ENCODE results near the gene LRMDA. TPM values are rescaled to one million over a fixed set of nuclear protein-coding genes. Genes with fewer than 3 reads are reported as not detected.
A peak's percentile ranks its signal among the peaks of the same experiment; 100 is the strongest.

The LRMDA gene
- total RNA-seq, 4 donors from 2014 or later: 1.5 to 15.7 (median 4.6) TPM

GRCh38 chr10:75967491-75967890 lies 536.1 kb downstream of the LRMDA start:
- no peaks in the 10 kb centered on the region for H3K36me3 ChIP-seq
- no peak for TF ChIP-seq POLR2A (IDR thresholded peaks at IDR 0.05)
- no peak for TF ChIP-seq CTCF (IDR thresholded peaks at IDR 0.05)
- no peaks in the 10 kb centered on the region for H3K27me3 ChIP-seq
- H3K4me1 ChIP-seq: peaks cover 0 to 4% of the 10 kb centered on the region in 2 donors
- H3K9me3 ChIP-seq: no peaks in the 10 kb centered on the region
- intact Hi-C loops (cut with DNase I; ENCODE audit: low total_unique reads): no loop called here
- no peak overlapping the region for H3K4me3 ChIP-seq
- DNase-seq: no peak
- no peak overlapping the region for H3K27ac ChIP-seq

GRCh38 chr10:75969031-75969430 lies 537.6 kb downstream of the LRMDA start:
- DNase-seq: no peak
- Histone ChIP-seq H3K4me1 (peaks cover 0 to 7% of the 10 kb centered on the region in 2 donors), H3K9me3 (no peaks in the 10 kb centered on the region), H3K27me3 (no peaks in the 10 kb centered on the region), H3K4me3 (no peak overlapping the region), H3K27ac (no peak overlapping the region), H3K36me3 (no peaks in the 10 kb centered on the region)
- intact Hi-C loops (cut with DNase I; ENCODE audit: low total_unique reads): no loop called here
- TF ChIP-seq CTCF (IDR thresholded peaks at IDR 0.05): no peak
- no peak for TF ChIP-seq POLR2A (IDR thresholded peaks at IDR 0.05)

GRCh38 chr10:75971402-75972211 lies 540.2 kb downstream of the LRMDA start:
- DNase-seq: peak; percentile 34 to 64
- intact Hi-C loops (cut with DNase I; ENCODE audit: low total_unique reads): no loop called here

GRCh38 chr10:75972491-75973276 lies 541.3 kb downstream of the LRMDA start:
- Histone ChIP-seq H3K9me3 (no peaks in the 10 kb centered on the region), H3K36me3 (no peaks in the 10 kb centered on the region), H3K27ac (peak overlapping the region; percentile 62 to 69), H3K4me3 (no peak overlapping the region), H3K4me1 (peaks cover 0 to 7% of the 10 kb centered on the region in 2 donors), H3K27me3 (no peaks in the 10 kb centered on the region)
- DNase-seq: peak; percentile 22 to 72
- intact Hi-C loops (cut with DNase I; ENCODE audit: low total_unique reads): no loop called here
- no peak for TF ChIP-seq POLR2A (IDR thresholded peaks at IDR 0.05)
- no peak for TF ChIP-seq CTCF (IDR thresholded peaks at IDR 0.05)

More at GRCh38 chr10:75971402-75972211, 540.2 kb downstream of the LRMDA start:
- no peaks in the 10 kb centered on the region for H3K9me3 ChIP-seq
- no peak overlapping the region for H3K4me3 ChIP-seq
- peaks cover 0 to 7% of the 10 kb centered on the region in 2 donors for H3K4me1 ChIP-seq
- TF ChIP-seq POLR2A (IDR thresholded peaks at IDR 0.05) (no peak), CTCF (IDR thresholded peaks at IDR 0.05) (no peak)
- H3K27ac ChIP-seq: peak overlapping the region; percentile 62 to 69
- no peaks in the 10 kb centered on the region for H3K36me3 ChIP-seq
- no peaks in the 10 kb centered on the region for H3K27me3 ChIP-seq

GRCh38 chr10:75974080-75974479 lies 542.7 kb downstream of the LRMDA start:
- no peak for DNase-seq
- no peaks in the 10 kb centered on the region for H3K9me3 ChIP-seq
- no peak overlapping the region for H3K27ac ChIP-seq
- intact Hi-C loops (cut with DNase I; ENCODE audit: low total_unique reads): no loop called here
- no peak overlapping the region for H3K4me3 ChIP-seq
- H3K36me3 ChIP-seq: no peaks in the 10 kb centered on the region
- no peaks in the 10 kb centered on the region for H3K27me3 ChIP-seq
- H3K4me1 ChIP-seq: peaks cover 0 to 7% of the 10 kb centered on the region in 2 donors
- TF ChIP-seq POLR2A (IDR thresholded peaks at IDR 0.05): no peak
- no peak for TF ChIP-seq CTCF (IDR thresholded peaks at IDR 0.05)
